CD4-positive, alpha-beta T cell treated with Interferon gamma for 1 hour (primary cell): Measurements from ENCODE around the gene DR1.

Experiments used
- DNase-seq: peaks from one replicate; pipeline ENCODE4 v3.0.0-alpha.2; 2020

Gene DR1

GRCh38 chr1:93395195-93395594, 49.5 kb downstream of the DR1 start:
- no peak for DNase-seq

GRCh38 chr1:93399781-93400180, 54.1 kb downstream of the DR1 start:
- no peak for DNase-seq

GRCh38 chr1:93408203-93408602, 62.5 kb downstream of the DR1 start:
- DNase-seq = no peak

GRCh38 chr1:93411000-93411399, 65.3 kb downstream of the DR1 start:
- no peak for DNase-seq

GRCh38 chr1:93414749-93415148, 69.0 kb downstream of the DR1 start:
- no peak for DNase-seq

- no peak for DNase-seq
Measured at GRCh38 chr1:93415296-93415695, 69.6 kb downstream of the DR1 start.

GRCh38 chr1:93416183-93416582, 70.5 kb downstream of the DR1 start:
- DNase-seq = no peak
